Mucosa of gallbladder (tissue), 1 donor: ENCODE data around the gene PCGF2. TPM values are rescaled to one million over a fixed set of nuclear protein-coding genes. Genes with fewer than 3 reads are reported as not detected.

Experiments used
- DNase-seq: peaks from one replicate; pipeline ENCODE4 v3.0.0-alpha.2; 2020; ENCODE audit warnings: low spot score
- total RNA-seq: library from RNA; stranded (reverse); gene quantifications from one replicate; pipeline ENCODE4 v1.2.1, GENCODE V29; 2021
- donor health status: DM: no; HTN: no; CAD: no.

The PCGF2 gene
- total RNA-seq, 1 donor from 2014 or later, result 52.3 TPM

DNA sequence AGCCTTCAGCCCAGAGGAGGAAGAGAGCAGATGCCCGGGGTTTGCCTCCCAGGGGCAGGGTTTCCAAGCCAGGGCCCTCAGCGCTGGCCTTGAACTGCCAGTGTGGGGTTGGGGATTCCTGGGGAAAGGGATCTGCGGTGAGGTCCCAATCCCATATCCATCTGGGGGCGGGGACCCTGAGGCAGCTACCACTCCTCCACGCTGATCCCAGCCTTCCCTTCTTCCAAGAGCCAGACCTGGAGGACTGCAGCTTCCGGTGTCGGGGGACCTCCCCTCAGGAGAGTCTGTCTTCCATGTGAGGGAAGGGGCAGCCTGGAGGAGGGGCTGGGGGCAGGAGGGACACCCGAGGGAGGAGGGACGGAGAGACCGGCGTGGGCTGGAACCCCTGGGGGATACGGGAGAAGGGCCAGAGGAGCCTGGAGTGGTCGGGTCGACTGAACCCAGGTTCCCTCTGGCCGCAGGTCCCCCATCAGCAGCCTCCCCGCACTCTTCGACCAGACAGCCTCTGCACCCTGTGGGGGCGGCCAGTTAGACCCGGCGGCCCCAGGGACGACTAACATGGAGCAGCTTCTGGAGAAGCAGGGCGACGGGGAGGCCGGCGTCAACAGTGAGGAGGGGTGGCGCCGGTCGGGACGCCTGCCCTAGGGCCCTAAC, 28.7 kb downstream of the PCGF2 start:
- no peak for DNase-seq

- DNase-seq, result no peak
Observed at GRCh38 chr17:38717139-38717745, 30.9 kb downstream of the PCGF2 start.

- no peak for DNase-seq
Observed at GRCh38 chr17:38716368-38717005, 31.6 kb downstream of the PCGF2 start.

- no peak for DNase-seq
Observed at GRCh38 chr17:38715216-38715943, 32.8 kb downstream of the PCGF2 start.

DNA sequence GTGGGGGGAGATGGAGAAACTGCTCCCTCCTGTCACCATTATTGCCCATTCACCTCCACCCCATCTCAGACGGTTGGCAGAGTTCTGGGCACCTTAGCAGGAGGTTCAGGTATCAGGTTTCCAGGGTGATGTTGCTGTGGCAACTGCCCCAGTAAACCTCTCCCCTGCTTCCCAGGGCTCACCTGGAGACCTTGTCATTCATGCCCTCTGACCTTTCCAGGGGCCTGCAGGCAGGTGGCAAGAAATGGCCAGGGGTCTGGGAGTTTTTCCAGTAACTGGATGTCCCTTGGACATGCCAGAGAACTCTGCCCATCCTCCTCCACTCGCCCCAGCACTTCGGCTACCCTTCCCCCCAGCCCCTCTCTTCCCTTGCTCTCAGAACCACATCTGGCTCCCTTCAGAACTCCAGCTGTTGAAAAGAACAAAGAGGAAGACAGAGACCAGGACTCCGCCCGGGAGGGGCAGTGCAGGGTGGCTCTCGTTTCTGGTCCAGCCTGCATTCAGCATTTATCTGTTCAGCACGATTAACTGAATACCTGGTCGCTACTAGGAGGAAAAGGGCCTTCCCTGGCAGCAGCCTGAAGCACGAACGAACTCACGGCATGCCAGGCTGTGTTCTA, 34.6 kb downstream of the PCGF2 start:
- no peak for DNase-seq

- DNase-seq, result no peak
Observed at GRCh38 chr17:38712593-38712992, 35.5 kb downstream of the PCGF2 start.

DNA sequence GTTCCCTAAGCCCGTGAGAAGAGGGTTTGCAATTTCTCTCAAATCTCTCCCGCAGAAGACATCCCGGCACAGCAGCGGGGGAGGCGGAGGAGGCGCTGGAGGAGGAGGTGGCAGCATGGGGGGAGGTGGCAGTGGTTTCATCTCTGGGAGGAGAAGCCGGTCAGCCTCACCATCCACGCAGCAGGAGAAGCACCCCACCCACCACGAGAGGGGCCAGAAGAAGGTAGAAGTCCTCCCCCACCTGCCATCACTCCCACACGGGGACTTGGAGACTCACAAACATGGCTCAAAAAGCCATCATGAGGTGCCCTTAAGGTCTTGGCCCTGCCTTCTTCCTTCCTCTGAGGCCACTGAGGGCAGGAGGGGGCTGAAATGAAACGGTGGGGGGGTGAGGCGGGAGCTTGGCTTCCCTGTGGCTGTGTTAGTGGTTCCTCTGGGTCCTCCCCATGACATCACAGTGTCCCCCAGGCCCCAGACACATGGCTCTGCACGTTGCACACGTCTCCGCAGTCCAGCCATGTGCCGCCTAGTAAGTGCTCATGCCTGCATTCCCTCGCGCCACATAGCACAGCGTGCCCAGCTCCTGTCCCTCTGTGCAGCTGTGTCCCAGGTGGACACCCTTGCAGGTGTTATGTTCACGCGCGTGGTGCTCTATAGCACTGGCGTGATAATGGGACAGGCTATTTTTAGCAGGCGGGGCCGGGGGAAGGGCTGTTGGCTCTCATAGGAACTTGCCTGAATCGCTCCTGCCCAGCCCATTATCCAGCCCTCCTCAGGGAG, 36.2 kb downstream of the PCGF2 start:
- DNase-seq, result no peak

GRCh38 chr17:38710985-38711384, 37.2 kb downstream of the PCGF2 start:
- DNase-seq, result no peak

DNA sequence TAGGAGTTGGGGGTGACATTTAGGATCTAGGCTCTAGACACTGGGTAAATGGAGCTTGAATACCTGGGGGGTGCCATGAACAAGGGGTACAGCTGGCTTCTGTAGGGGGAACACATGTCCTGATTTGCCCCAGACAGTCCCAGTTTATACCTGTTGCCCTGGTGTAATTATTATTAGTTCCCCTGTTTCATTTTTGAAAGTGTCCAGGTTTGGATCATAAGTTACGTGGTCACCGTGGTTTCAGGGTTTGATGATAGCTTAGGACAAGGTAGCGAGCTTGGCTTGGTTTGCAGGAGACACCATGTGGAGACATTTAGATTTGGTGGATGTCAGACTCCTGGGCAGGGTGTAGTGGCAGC, 37.6 kb downstream of the PCGF2 start:
- no peak for DNase-seq

DNA sequence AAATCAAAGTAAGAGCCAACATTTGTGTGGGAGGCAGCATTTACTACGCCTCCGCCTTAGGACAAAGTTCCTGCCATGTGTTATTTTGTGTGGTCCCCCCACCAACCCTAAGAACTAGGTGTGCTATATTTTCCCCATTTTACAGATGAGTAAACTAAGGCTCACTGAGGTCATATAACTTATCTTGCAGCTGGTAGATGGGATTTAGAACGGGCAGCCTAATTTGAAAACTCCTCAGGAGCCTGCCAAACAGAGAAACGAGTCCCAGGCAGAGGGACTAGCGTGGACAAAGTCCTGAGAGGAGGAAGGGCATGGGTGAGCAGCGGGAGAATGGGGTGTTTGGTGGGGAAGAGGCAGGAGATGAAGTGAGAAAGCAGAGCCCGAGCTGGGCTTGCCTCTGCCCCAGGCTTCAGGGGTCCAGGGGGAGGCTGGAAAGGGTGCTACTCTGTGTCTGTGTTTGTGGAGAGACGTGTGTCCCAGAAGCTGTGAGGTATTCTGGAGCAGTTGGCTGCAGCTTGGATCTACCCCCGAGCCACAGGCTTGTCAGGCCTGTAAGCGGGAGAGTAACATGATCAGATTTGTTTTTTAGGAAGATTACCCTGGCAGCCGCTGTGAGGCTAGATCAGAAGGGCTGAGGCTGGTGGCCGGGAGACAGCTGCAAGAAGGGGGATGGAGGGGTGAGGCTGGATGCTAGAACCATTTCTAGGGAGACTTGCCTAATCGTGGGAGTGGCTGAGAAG, 38.1 kb downstream of the PCGF2 start:
- DNase-seq, result no peak

GRCh38 chr17:38709104-38709820, 38.9 kb downstream of the PCGF2 start:
- no peak for DNase-seq

DNA sequence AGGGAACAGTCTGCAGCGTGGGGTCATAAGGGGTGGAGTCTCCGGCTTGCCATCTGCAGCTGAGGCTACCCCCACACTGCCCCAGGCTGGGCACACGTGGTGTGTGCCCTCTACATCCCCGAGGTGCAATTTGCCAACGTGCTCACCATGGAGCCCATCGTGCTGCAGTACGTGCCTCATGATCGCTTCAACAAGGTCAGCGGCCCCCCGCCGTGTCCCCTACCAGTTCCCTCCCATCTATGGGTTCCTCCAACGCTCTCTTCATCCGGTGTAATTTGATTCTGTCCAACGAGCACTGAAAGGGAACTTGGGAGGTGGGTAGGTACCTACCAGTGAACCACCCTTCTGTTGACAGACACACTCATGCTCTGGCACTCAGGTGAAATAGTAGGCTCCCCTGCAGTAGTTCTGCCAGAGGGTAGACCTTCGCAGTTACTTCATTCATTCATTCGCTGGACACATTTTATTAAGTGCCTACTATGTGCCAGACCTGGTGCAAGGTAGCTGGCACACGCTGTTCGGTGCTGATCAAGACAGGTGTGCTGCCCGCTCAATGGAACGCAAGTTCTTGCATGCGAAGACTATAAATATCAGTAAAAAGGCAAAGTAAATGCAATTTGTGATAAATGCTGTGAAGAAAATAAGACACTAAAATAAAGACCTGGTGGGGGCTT, 40.3 kb downstream of the PCGF2 start:
- DNase-seq, result no peak

- DNase-seq, result no peak
Observed at GRCh38 chr17:38706505-38707216, 41.5 kb downstream of the PCGF2 start.

DNA sequence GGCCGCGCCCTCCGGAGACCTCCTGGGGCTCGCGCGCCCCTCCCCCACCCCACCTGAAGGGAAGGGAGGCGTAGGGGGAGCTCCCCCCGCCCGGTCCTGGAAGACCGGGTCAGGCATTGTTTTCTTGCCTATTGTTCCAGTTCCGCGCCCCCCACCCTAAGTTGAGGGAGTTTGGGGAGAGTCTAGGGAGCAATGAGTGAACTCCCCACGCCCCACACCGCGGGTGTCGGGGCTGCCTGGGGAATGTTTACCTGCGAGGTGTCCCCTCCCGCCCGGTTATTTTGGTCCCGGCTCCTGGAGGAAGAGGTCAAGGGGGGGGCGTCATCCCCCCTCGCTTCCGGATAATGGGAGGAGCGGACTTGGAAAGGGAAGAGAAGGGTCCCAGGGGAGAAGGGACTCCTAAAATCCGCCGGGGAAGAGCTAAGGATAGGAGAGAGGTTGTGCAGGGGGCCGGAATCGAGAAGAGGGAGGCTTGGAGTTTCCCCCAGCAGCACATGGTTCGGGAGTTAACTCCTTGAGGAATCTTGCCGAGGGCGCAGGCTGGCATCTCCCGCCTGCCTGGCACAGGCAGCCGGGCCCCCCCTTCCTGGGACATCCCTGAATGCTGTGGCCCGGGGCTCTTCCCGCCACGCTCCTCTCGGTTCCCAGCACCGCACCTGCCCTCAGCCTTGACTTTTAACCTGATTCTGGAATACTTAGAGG, 42.2 kb downstream of the PCGF2 start:
- DNase-seq, result no peak

DNA sequence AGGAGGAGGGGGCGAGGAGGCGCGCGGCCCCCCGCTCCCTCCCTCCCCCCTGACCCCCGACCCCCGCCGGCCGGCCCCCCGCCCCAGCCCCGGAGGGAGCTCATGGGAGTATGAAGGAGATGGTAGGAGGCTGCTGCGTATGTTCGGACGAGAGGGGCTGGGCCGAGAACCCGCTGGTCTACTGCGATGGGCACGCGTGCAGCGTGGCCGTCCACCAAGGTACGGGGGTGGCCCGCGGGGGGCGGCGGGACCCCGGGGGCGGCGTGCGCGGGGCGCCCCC, 42.7 kb downstream of the PCGF2 start:
- no peak for DNase-seq

DNA sequence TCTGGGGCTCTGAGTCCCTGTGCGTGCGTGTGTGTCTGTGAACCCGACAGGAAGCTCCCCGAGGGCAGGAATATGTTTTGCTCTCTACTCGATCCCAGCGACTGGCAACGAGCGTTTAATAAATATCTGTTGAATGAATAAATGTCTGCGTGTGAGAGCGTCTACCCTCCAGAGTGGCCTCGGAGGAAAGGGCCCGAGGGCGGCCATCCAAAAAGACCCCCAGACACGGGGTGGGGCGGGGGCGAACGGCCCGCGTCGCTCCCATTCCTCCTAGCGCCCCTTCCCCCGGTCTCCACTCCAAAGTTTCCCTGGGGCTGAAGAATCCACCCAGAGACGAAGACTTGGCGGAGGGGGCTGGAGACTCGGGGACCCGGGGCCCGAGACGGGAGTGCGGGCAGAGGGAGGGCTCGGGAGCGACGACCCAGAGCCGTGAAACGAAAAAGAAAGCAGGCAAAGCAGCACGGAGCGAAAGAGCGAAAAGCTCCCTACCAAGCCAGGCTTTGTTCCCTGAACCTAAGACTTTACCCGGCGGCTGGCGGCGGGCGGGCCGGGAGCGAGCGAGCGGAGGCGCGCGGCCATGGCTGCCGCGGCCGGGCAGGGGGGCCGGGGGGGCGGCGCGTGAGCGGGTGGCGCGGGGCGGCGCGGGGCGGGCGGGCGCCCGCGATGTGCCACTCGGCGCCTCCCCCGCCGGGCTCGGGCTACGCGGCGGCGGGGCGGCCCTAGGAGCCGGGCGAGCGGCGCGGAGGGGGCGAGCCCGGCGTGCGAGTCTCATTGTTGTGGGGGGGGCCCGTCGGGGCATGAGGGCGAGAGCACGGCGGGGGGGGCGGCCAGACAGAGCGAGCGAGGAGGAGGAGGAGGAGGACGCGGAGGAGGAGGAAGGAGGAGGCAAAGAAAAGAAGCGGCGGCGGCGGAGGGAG, 43.3 kb downstream of the PCGF2 start, which contains the start of gene MLLT6:
Gene MLLT6, plus strand, starts transcription at position 668 of the 917 bp plus-strand sequence. CDS start 360 bp downstream, outside the sequence.
- peak; percentile 83 for DNase-seq
